Urothelium cell line (cell line): Measurements from ENCODE around the gene ATOH8.

Experiments used
- DNase-seq: peaks from one replicate; pipeline ENCODE4 v3.0.0; 2011; ENCODE audit warnings: low spot score, mixed read lengths
- FAIRE-seq: peaks from 2 replicates; lab custom pipeline; 2011; peaks lifted over from hg19 to GRCh38; lab: Jason Lieb, UNC

The ATOH8 gene

GRCh38 chr2:85797263-85797660, 43.5 kb downstream of the ATOH8 start:
- no peak for DNase-seq
- FAIRE-seq = no peak

DNA sequence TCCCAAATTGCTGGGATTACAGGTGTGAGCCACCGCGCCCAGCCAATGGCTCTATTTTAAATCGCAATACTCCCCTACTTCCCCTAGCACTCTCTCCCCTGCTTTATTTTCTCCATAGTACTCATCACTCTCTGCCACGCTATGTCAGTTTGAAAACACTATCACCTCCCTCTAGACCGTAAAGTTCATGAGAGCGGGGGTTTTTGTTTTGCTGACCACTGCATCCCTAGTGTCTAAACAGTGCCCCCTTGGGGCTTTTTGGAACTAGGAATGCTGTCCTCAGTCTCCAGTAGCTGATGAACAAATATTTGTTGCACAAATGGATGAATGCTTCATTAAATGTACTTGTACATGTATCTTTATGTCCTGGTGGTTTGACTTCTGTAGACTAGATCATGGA, 44.1 kb downstream of the ATOH8 start:
- DNase-seq = no peak
- no peak for FAIRE-seq

DNA sequence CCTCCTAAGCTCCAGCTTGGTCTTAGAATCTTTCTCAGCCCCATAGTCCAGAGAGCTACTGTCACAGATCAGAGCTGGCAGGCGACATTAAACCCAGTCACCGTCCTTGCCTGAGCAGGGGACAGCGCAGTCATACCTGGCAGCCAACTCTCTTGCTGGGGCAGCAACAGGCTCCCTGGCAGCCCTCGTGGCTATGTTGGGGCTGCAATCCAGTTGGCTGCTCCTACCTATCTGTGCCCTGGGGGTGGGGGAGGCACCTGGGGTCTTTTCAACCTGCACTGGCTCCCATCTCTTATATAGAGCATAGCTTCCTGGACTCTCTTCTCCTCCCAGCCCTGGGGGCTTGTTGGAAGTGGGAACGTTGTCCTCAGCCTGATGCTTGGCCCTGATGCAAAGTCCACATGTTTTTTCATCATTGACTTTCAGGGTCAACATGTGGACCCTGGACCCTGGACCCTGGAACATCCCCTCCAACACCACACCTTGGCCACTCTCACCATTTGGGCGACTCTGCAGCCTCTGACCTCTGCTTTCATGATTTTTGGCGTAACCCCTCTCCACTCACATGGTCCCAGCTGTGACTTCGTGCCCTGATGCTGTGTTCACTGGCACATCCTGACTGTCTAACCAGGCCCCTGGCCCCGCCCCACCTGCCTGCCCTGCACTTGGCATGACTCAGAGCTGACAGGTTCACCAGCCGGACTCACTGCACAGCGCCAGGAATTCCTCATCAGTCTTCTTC, 45.6 kb downstream of the ATOH8 start:
- FAIRE-seq (no peak), DNase-seq (peak; percentile 87)

GRCh38 chr2:85800586-85800985, 46.8 kb downstream of the ATOH8 start:
- DNase-seq (no peak), FAIRE-seq (no peak)

DNA sequence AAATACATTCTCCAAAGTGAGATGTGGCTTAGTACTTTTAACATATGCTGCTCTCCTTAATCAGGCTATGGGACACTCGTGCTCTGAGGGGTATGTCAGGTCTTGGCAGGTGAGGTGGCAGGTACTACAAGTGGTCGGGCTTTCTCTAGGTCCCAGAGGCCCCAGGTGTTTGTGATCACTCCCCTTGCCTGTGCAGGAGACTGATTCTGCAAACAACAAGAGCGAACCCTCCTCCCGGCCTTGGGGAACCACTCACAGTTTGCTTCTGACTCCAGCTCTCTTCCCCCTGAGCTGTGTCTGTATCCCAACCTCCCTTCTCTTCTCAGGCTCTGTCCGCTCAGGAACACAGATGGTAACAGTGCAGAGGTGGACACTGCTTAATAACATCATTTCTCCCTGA, 48.1 kb downstream of the ATOH8 start:
- DNase-seq (no peak), FAIRE-seq (no peak)

DNA sequence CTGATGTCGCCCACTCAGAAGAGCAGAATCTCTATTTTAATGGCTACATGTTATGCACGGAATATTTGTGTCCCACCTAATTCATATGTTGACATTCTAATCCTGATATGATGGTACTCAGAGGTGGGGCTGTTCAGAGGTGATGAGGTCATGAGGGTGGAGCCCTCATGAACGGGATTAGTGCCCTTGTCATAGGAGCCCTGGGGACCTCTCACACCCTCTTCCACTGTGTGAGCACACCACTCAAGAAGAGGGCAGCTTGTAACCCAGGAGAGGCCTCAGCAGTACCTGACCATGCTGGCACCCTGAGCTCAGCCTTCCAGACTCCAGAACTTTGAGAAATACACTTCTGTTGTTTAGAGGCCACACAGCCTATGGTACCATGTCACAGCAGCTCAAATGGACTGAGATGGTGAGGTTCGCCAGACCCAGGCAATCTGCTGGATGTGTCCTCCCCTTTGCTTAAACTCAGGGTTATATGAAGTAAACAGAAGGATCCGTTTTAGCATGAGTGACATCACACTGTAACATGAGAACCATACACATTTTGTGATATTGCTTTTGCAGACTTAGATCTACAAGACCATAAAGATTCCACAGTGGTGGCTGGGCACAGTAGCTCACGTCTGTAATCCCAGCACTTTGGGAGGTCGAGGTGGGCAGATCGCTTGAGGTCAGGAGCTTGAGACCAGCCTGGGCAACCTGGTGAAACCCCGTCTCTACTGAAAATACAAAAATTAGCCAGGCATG, 48.7 kb downstream of the ATOH8 start:
- FAIRE-seq (no peak), DNase-seq (no peak)

DNA sequence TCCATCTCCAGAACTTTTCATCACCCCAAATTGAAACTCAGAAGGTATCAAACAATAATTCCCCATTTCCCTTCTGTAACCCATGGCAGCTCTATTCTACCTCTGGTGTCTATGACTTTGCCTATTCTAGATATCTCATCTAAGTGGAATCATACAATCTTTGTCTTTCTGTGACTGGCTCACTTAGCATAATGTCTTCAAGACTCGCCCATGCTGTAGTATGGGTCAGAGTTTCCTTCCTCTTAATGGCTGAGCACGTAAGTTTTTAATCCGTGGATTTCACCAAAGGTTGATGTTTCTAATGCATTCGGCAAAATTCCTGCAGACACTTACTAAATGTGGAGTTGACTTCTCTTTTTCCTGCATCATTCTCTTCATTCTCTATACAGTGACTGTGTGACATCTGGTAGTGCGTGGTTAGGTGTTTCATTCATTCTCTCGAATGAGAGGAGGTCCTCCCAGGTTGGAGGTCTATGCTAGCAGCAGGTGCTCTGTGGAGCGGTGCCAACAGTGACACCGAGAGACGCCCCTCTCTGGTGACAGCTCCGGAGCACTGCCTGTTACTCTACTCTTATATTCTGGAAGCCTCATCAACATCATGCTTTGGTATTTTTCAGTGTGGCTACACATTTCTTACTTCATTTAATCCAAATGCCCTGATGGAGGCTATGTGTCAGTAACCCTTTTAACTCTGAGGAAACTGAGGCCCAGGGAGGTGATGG, 50.1 kb downstream of the ATOH8 start:
- no peak for FAIRE-seq
- no peak for DNase-seq

GRCh38 chr2:85804583-85804982, 50.8 kb downstream of the ATOH8 start:
- peak; percentile 52 for DNase-seq

GRCh38 chr2:85806358-85807118, 52.7 kb downstream of the ATOH8 start:
- no peak for FAIRE-seq
- no peak for DNase-seq

More at GRCh38 chr2:85804583-85804982, 50.8 kb downstream of the ATOH8 start:
- FAIRE-seq = no peak

GRCh38 chr2:85807756-85808155, 54.0 kb downstream of the ATOH8 start:
- FAIRE-seq = no peak
- no peak for DNase-seq

- DNase-seq (no peak), FAIRE-seq (no peak)
These were observed 56.8 kb downstream of the ATOH8 start for GRCh38 chr2:85810371-85811179.

GRCh38 chr2:85811180-85812093, 57.6 kb downstream of the ATOH8 start:
- DNase-seq (no peak), FAIRE-seq (no peak)

GRCh38 chr2:85812094-85812735, 58.4 kb downstream of the ATOH8 start:
- no peak for DNase-seq
- no peak for FAIRE-seq

GRCh38 chr2:85813211-85813981, 59.6 kb downstream of the ATOH8 start:
- FAIRE-seq = no peak
- no peak for DNase-seq

DNA sequence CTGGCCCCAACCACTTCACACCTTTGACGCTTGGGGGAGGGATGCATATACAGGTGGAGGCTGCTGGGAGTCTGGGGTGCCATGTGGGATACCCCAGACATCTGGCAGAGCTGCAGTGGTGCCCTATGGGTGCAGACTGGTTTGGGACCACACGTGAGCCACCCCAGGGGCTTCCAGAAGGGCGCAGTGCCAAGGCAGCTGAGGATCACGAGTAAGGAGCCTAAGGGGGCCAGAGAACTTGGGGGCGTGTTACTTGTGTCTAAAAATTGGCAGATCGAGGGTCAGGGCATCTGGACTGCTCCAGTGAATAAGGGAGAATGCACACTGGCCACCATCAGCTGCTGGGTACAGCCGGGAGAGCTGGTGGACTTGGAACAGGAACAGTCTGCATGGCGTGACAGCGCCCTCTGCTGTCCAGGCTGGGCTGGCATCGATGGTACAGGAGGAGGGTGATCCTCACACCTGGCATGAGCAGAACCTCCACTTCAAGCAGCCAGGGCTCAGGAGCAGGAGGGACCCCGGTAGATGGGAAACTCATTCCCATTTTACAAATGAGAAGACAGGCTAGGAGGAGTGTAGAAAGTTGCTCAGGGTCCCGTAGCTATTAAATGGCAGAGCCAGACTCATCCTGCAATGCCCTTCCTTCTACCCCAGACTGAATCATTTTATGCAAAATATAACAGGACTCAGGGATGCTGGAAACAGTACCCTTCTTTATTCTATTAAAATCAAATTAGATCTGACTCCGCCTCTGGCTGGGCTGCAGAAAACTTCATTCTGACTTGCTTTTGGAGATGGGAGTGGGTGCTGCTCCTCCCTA, 60.4 kb downstream of the ATOH8 start:
- peak; percentile 97 for FAIRE-seq

GRCh38 chr2:85814802-85815550, 61.2 kb downstream of the ATOH8 start:
- FAIRE-seq (no peak), DNase-seq (no peak)

More for the DNA sequence above, 60.4 kb downstream of the ATOH8 start:
- DNase-seq = peak; percentile 85
